ENCODE results near the gene NAT14.

NAT14 gene

GRCh38 chr19:55490478-55491432 lies 5.8 kb downstream of the NAT14 start:
- CTCF ChIA-PET = interaction anchor here (1.4 kb wide), 1 partner anchor 23 kb away, joined by 3 read pairs; no protein-coding TSS in a partner anchor
- POLR2A ChIA-PET = interaction anchor here (0.7 to 1.1 kb wide), 3 partner anchors 13 to 113 kb away, joined by 3 read pairs; no protein-coding TSS in a partner anchor
- TF ChIP-seq HDGF (IDR thresholded peaks at IDR 0.05; ENCODE audit: borderline replicate concordance) = no peak
- no peak for TF ChIP-seq SP1 (IDR thresholded peaks at IDR 0.05)
- no peak for TF ChIP-seq FOXM1 (IDR thresholded peaks at IDR 0.05; ENCODE audit: borderline replicate concordance)
- TF ChIP-seq, protein P1, sequence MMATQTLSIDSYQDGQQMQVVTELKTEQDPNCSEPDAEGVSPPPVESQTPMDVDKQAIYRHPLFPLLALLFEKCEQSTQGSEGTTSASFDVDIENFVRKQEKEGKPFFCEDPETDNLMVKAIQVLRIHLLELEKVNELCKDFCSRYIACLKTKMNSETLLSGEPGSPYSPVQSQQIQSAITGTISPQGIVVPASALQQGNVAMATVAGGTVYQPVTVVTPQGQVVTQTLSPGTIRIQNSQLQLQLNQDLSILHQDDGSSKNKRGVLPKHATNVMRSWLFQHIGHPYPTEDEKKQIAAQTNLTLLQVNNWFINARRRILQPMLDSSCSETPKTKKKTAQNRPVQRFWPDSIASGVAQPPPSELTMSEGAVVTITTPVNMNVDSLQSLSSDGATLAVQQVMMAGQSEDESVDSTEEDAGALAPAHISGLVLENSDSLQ (IDR thresholded peaks at IDR 0.05) = no peak
- no peak for TF ChIP-seq ZNF384 (IDR thresholded peaks at IDR 0.05)

GRCh38 chr19:55491546-55492360 lies 6.8 kb downstream of the NAT14 start:
- ChIA-PET CTCF (interaction anchor here (1.4 kb wide), 1 partner anchor 24 kb away, joined by 3 read pairs; no protein-coding TSS in a partner anchor), POLR2A (interaction anchor here (0.7 to 1.0 kb wide), 2 partner anchors 12 to 16 kb away, joined by 3 read pairs; no protein-coding TSS in a partner anchor)
- TF ChIP-seq LEF1 (IDR thresholded peaks at IDR 0.05; ENCODE audit: borderline replicate concordance) (no peak), TARDBP (IDR thresholded peaks at IDR 0.05) (no peak), SUZ12 (IDR thresholded peaks at IDR 0.05) (no peak), ZNF384 (IDR thresholded peaks at IDR 0.05) (no peak), SP1 (IDR thresholded peaks at IDR 0.05) (no peak), FOXA1 (IDR thresholded peaks at IDR 0.05) (no peak), BHLHE40 (IDR thresholded peaks at IDR 0.05; ENCODE audit: borderline replicate concordance) (no peak), ARNT (IDR thresholded peaks at IDR 0.05) (no peak), FOXM1 (IDR thresholded peaks at IDR 0.05; ENCODE audit: borderline replicate concordance) (no peak), CTBP1 (IDR thresholded peaks at IDR 0.05; ENCODE audit: borderline replicate concordance) (no peak), NFRKB (IDR thresholded peaks at IDR 0.05) (no peak)
- TF ChIP-seq, protein P1 (IDR thresholded peaks at IDR 0.05) = no peak
- DNase-seq (ENCODE audit: extremely low spot score) = no peak

More at GRCh38 chr19:55490478-55491432, 5.8 kb downstream of the NAT14 start:
- DNase-seq (ENCODE audit: extremely low spot score) = no peak

GRCh38 chr19:55492362-55492944 lies 7.5 kb downstream of the NAT14 start:
- TF ChIP-seq, protein P1 (IDR thresholded peaks at IDR 0.05) = no peak
- TF ChIP-seq FOXM1 (IDR thresholded peaks at IDR 0.05; ENCODE audit: borderline replicate concordance) (no peak), ARNT (IDR thresholded peaks at IDR 0.05) (no peak), LEF1 (IDR thresholded peaks at IDR 0.05; ENCODE audit: borderline replicate concordance) (no peak), CTBP1 (IDR thresholded peaks at IDR 0.05; ENCODE audit: borderline replicate concordance) (no peak), BHLHE40 (IDR thresholded peaks at IDR 0.05; ENCODE audit: borderline replicate concordance) (no peak), FOXK2 (IDR thresholded peaks at IDR 0.05) (no peak), FOXA1 (IDR thresholded peaks at IDR 0.05) (no peak), SP1 (IDR thresholded peaks at IDR 0.05) (no peak), NFRKB (IDR thresholded peaks at IDR 0.05) (no peak), SUZ12 (IDR thresholded peaks at IDR 0.05) (no peak), ZNF384 (IDR thresholded peaks at IDR 0.05) (no peak), HDGF (IDR thresholded peaks at IDR 0.05; ENCODE audit: borderline replicate concordance) (no peak), L3MBTL2 (conservative IDR thresholded peaks at IDR 0.05) (no peak), TARDBP (IDR thresholded peaks at IDR 0.05) (no peak)
- ChIA-PET CTCF (no interaction called here), POLR2A (no interaction called here)
- DNase-seq (ENCODE audit: extremely low spot score) = no peak

DNA sequence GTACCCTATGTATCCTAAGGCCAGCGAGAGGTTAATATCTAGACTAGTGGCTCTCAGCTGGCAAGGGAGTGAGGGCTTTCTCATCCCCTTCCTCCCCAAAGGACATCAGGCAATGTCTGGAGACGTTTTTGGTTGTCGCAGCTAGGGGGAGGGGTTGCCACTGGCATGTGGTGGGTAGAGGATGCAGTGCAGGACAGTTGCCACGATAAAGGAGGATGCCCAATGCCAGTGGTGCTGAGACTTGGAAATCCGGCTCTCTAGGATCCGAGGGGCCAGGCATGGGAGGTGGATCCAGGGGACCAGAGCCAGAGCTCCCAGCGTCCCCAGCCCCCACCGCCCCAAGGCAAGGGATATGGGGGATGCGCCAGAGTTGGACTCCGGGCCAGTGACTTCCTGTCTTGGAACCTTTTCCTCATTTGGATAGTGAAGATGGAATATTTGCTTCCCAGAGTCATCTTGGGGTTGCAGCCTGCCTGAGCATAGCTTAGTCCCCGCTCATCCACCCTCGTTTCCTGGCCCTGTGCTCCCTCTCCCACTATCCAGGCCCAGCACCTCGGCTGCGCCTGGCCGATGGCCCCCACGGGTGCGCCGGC lies 8.2 kb downstream of the NAT14 start:
- CTCF ChIA-PET = no interaction called here

GRCh38 chr19:55493645-55494171 lies 8.7 kb downstream of the NAT14 start:
- DNase-seq (ENCODE audit: extremely low spot score) = no peak
- ChIA-PET CTCF (no interaction called here), POLR2A (interaction anchor here (1.2 kb wide), 1 partner anchor 9 kb away, joined by 4 read pairs; the partner anchor contains the start of gene NAT14)
- TF ChIP-seq TARDBP (IDR thresholded peaks at IDR 0.05) = no peak
- TF ChIP-seq ARNT (IDR thresholded peaks at IDR 0.05) = no peak
- TF ChIP-seq BHLHE40 (IDR thresholded peaks at IDR 0.05; ENCODE audit: borderline replicate concordance) = no peak
- no peak for TF ChIP-seq L3MBTL2 (conservative IDR thresholded peaks at IDR 0.05)
- TF ChIP-seq FOXM1 (IDR thresholded peaks at IDR 0.05; ENCODE audit: borderline replicate concordance) = no peak
- TF ChIP-seq ELF4 (IDR thresholded peaks at IDR 0.05) = no peak
- TF ChIP-seq ZNF384 (IDR thresholded peaks at IDR 0.05) = no peak
- TF ChIP-seq SUZ12 (IDR thresholded peaks at IDR 0.05) = no peak
- no peak for TF ChIP-seq FOXK2 (IDR thresholded peaks at IDR 0.05)
- TF ChIP-seq, protein P1 (IDR thresholded peaks at IDR 0.05) = no peak
- TF ChIP-seq LEF1 (IDR thresholded peaks at IDR 0.05; ENCODE audit: borderline replicate concordance) = no peak
- no peak for TF ChIP-seq HDGF (IDR thresholded peaks at IDR 0.05; ENCODE audit: borderline replicate concordance)
- no peak for TF ChIP-seq NFRKB (IDR thresholded peaks at IDR 0.05)
- no peak for TF ChIP-seq FOXA1 (IDR thresholded peaks at IDR 0.05)
- TF ChIP-seq SP1 (IDR thresholded peaks at IDR 0.05) = no peak

More for the DNA sequence above, 8.2 kb downstream of the NAT14 start:
- POLR2A ChIA-PET = no interaction called here
- no peak for TF ChIP-seq L3MBTL2 (conservative IDR thresholded peaks at IDR 0.05)
- TF ChIP-seq BHLHE40 (IDR thresholded peaks at IDR 0.05; ENCODE audit: borderline replicate concordance) = no peak
- no peak for TF ChIP-seq HDGF (IDR thresholded peaks at IDR 0.05; ENCODE audit: borderline replicate concordance)
- no peak for TF ChIP-seq SP1 (IDR thresholded peaks at IDR 0.05)
- TF ChIP-seq CTBP1 (IDR thresholded peaks at IDR 0.05; ENCODE audit: borderline replicate concordance) = no peak
- TF ChIP-seq ZNF384 (IDR thresholded peaks at IDR 0.05) = no peak
- no peak for TF ChIP-seq ELF4 (IDR thresholded peaks at IDR 0.05)
- DNase-seq (ENCODE audit: extremely low spot score) = no peak

All from HEK293T (cell line).